Neural crest cell (in vitro differentiated cells): ENCODE results near the gene EXO1. TPM values are rescaled to one million over a fixed set of nuclear protein-coding genes. Genes with fewer than 3 reads are reported as not detected.

ENCODE experiments used
- DNase-seq: peaks from one replicate; pipeline ENCODE4 v3.0.0; 2021; ENCODE audit warnings: low read depth, mixed read lengths, low spot score
- H3K27ac Mint-ChIP-seq: one replicate; pipeline ENCODE4 v1.8.0; 2021; ENCODE audit warnings: mild to moderate bottlenecking, mixed read lengths; ENCODE audit not compliant: unreplicated experiment
- H3K27me3 Mint-ChIP-seq: 2 replicates; pipeline ENCODE4 v1.8.0; 2021; ENCODE audit warnings: low read depth, mild to moderate bottlenecking, mixed read lengths
- H3K36me3 Mint-ChIP-seq: 2 replicates; pipeline ENCODE4 v1.8.0; 2021; ENCODE audit warnings: low read depth, mild to moderate bottlenecking, mixed read lengths
- H3K4me1 Mint-ChIP-seq: 2 replicates; pipeline ENCODE4 v1.8.0; 2021; ENCODE audit warnings: mixed read lengths
- H3K4me3 Mint-ChIP-seq: one replicate; pipeline ENCODE4 v1.8.0; 2021; ENCODE audit warnings: mild to moderate bottlenecking, mixed read lengths
- H3K9me3 Mint-ChIP-seq: 2 replicates; pipeline ENCODE4 v1.8.0; 2021; ENCODE audit warnings: mixed read lengths
- total RNA-seq: library from RNA; stranded (reverse); gene quantifications from 2 replicates; pipeline ENCODE4 v1.2.1, GENCODE V29; 2021
- TF ChIP-seq, protein P1 (sequence below): fragments of 200-600 bp; sonication (generic); conservative IDR thresholded peaks from 2 replicates; pipeline ENCODE4 v1.5.0; 2021; ENCODE audit warnings: antibody characterized with exemption, mild to moderate bottlenecking

Gene EXO1
- total RNA-seq, 1 donor from 2014 or later, result 49.2 TPM

DNA sequence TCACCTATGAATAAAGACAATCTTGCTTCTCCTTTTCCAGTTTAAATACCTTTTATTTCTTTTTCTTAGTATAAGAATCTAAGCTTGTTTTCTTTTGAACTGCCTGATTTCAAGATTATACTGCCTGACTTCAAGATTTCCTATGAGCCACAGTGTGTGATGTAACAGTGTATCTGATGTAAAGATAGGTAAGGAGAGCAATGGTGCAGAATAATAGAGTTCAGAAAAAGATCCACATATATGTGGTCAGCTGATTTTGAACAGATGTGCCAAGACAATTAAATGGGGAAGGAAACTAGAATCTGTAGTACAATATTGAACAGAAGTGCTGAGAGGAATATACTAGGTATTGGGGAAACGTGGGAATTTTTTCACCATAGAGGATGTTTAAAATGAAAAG, 21.0 kb downstream of the EXO1 start:
- no peak for DNase-seq
- no peaks in the 10 kb centered on the region for H3K27me3 Mint-ChIP-seq
- no peaks in the 10 kb centered on the region for H3K4me1 Mint-ChIP-seq
- no peak overlapping the region for H3K4me3 Mint-ChIP-seq
- TF ChIP-seq, protein P1, sequence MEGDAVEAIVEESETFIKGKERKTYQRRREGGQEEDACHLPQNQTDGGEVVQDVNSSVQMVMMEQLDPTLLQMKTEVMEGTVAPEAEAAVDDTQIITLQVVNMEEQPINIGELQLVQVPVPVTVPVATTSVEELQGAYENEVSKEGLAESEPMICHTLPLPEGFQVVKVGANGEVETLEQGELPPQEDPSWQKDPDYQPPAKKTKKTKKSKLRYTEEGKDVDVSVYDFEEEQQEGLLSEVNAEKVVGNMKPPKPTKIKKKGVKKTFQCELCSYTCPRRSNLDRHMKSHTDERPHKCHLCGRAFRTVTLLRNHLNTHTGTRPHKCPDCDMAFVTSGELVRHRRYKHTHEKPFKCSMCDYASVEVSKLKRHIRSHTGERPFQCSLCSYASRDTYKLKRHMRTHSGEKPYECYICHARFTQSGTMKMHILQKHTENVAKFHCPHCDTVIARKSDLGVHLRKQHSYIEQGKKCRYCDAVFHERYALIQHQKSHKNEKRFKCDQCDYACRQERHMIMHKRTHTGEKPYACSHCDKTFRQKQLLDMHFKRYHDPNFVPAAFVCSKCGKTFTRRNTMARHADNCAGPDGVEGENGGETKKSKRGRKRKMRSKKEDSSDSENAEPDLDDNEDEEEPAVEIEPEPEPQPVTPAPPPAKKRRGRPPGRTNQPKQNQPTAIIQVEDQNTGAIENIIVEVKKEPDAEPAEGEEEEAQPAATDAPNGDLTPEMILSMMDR, result no peak
- H3K27ac Mint-ChIP-seq, result no peak overlapping the region
- peaks cover 24% of the 10 kb centered on the region for H3K36me3 Mint-ChIP-seq
- no peaks in the 10 kb centered on the region for H3K9me3 Mint-ChIP-seq

DNA sequence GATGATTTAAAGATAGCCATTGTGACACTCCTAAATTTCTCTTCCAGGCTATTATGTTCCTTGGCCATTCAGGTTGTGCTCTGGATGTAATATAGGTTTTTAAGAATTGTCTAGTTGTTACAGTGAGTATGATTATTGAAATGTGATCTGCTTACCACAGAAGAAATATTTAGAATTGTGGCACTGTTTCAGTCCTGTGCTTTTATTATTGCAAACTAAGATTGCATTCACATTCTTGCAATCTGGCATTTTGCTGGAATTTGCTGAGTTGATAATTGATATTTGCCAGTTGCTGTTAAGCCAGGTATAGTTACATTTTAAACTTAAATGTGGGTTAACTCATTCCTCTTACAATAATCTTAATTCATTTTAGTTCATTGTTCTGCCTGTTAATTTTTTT, 22.3 kb downstream of the EXO1 start:
- peaks cover 27% of the 10 kb centered on the region for H3K36me3 Mint-ChIP-seq

DNA sequence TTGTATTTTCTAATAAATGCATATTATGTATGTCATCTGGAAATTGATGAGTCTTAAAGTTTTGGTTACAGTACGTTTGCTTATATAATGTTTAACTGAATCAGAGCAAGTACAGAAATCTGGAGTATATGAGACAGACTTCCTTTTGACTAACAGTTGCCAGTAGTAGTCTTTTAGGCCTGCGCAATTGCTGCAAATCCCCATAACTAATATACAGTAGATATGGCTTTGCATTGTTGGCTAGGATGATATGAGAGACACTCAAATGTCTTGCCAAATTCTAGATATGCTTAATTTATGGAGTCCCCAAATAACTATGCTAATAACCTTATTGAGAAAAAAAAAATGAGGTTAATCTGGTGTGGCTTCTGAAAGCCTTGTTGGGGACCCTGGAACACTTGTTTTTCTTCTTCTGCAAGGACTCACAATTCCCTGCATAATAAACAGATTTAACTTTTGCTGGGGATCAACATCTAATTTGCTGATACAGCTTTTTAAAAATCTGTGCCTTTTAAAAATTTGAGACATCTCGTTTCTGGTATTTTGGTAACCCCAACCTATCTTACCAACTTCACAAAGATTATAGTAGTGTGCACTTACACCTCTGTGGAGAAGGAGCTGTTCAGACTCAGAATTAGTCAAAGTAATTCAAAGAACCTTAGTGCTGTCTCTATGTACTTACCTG, 22.9 kb downstream of the EXO1 start:
- no peak for DNase-seq
- TF ChIP-seq, protein P1, result no peak
- Mint-ChIP-seq H3K4me1 (no peaks in the 10 kb centered on the region), H3K27me3 (no peaks in the 10 kb centered on the region), H3K9me3 (no peaks in the 10 kb centered on the region), H3K27ac (no peak overlapping the region), H3K4me3 (no peak overlapping the region), H3K36me3 (peaks cover 26% of the 10 kb centered on the region)

More for the DNA sequence above, 22.3 kb downstream of the EXO1 start:
- no peak overlapping the region for H3K4me3 Mint-ChIP-seq
- no peak overlapping the region for H3K27ac Mint-ChIP-seq
- no peaks in the 10 kb centered on the region for H3K27me3 Mint-ChIP-seq
- TF ChIP-seq, protein P1, result no peak
- DNase-seq, result no peak
- no peaks in the 10 kb centered on the region for H3K4me1 Mint-ChIP-seq
- no peaks in the 10 kb centered on the region for H3K9me3 Mint-ChIP-seq

DNA sequence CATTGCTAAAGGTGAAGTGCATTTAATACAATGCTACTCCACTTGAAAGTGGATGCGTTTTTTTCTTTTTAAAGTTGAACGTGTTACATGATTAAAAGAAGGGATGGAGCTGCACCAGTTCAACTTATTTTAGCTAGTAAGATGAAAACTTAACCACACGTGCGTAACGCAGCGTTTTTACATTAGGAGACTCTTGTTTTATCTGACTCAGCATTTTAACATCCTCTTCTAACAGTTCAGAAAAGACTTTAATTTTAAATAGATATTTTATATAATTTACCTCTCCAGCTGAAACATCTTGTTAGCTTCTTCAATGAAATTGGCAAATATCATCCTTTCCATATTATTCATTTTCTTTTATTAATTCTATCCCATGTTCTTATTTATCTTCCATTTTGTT, 33.4 kb downstream of the EXO1 start:
- DNase-seq, result no peak
- no peaks in the 10 kb centered on the region for H3K9me3 Mint-ChIP-seq
- no peaks in the 10 kb centered on the region for H3K4me1 Mint-ChIP-seq
- peaks cover 26% of the 10 kb centered on the region for H3K36me3 Mint-ChIP-seq
- TF ChIP-seq, protein P1, result no peak
- H3K27ac Mint-ChIP-seq, result no peak overlapping the region
- H3K4me3 Mint-ChIP-seq, result no peak overlapping the region
- H3K27me3 Mint-ChIP-seq, result no peaks in the 10 kb centered on the region

DNA sequence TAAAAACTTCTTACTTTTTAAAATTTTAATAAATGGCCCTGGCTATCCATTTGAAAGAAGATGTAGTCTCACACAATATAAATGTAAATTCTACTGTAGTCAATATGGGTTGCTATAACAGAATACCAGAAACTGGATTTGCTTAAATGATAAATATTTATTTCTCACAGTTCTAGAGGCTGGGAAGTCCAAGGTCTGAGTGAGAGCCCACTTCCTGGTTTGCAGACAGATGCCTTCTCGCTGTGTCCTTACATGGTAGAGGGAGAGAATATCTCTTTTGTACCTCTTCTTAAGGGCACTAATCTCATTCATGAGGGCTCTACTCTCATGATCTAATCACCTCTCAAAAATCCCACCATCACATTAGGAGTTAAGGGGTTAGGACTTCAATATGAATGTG, 35.2 kb downstream of the EXO1 start:
- Mint-ChIP-seq H3K4me3 (no peak overlapping the region), H3K9me3 (no peaks in the 10 kb centered on the region), H3K36me3 (peaks cover 26% of the 10 kb centered on the region), H3K4me1 (no peaks in the 10 kb centered on the region), H3K27ac (no peak overlapping the region), H3K27me3 (no peaks in the 10 kb centered on the region)
- TF ChIP-seq, protein P1, result no peak
- no peak for DNase-seq
